Psoas muscle (tissue), 8 donors: Measurements from ENCODE around the gene IAH1. TPM values are rescaled to one million over a fixed set of nuclear protein-coding genes. Genes with fewer than 3 reads are reported as not detected.

Experiments
- ATAC-seq, 4 donors: fragments of 200-7000 bp; cut with Tn5 transposase; one replicate each; pipeline ENCODE4 v1.9.1; 2020; ENCODE audit warnings: moderate library complexity in 3 of 4, mild to moderate bottlenecking in 2 of 4
- DNase-seq, 2 donors: peaks; one replicate each; pipeline ENCODE4 v3.0.0-alpha.2; 2020
- H3K27ac ChIP-seq: fragments of 200-600 bp; one replicate; pipeline ENCODE4 v1.8.0; 2022
- H3K27me3 ChIP-seq, 3 donors: fragments of 200-600 bp in 1 of 3; one replicate each; pipeline versions ENCODE4 v1.6.1 to v1.8.0; 2013 to 2022; ENCODE audit warnings: low read length in 2 of 3, mild to moderate bottlenecking in 2 of 3, moderate library complexity in 1 of 3; ENCODE audit not compliant: insufficient read depth in 3 of 3
- H3K36me3 ChIP-seq, 2 donors: fragments of 200-600 bp in 1 of 2; one replicate each; pipeline versions ENCODE4 v1.6.1 to v1.8.0; 2013 to 2022; ENCODE audit warnings: low read depth in 1 of 2, mild to moderate bottlenecking in 1 of 2, moderate library complexity in 1 of 2; ENCODE audit not compliant: insufficient read depth in 1 of 2
- H3K4me1 ChIP-seq: fragments of 200-600 bp; one replicate; pipeline ENCODE4 v1.8.0; 2022
- H3K4me3 ChIP-seq: fragments of 200-600 bp; one replicate; pipeline ENCODE4 v1.8.0; 2022; ENCODE audit warnings: mild to moderate bottlenecking
- H3K9me3 ChIP-seq: fragments of 200-600 bp; one replicate; pipeline ENCODE4 v1.8.0; 2022
- CTCF ChIP-seq: fragments of 200-600 bp; IDR thresholded peaks from one replicate; pipeline ENCODE4 v1.8.0; 2022; ENCODE audit warnings: antibody characterized with exemption
- WGBS, 3 donors: extraction: QIAGEN DNeasy Blood & Tissue Kit; methylation state at CpG; one replicate each; pipeline versions ENCODE4 v1.1.6 to v1.1.7; 2013; 5-methylcytosine and 5-hydroxymethylcytosine counted together
- intact Hi-C, 2 donors: fragments of 100-400 bp; cut with DNase I; formaldehyde crosslinking; loops; one replicate each; pipeline versions ENCODE4 v1.11.0 to v1.14.2; 2022
- polyA plus RNA-seq, 3 donors: library from polyadenylated mRNA; stranded (reverse); fragments of 200-250 nt; gene quantifications; one replicate each; pipeline ENCODE4 v1.2.3, GENCODE V29; 2013
- total RNA-seq, 4 donors: library from RNA; stranded (reverse); fragmentation: NEBNext Ultra II Directional in 2 of 4; extraction: Animal tissue kit (Norgen Biotek cat#: 25700) in 2 of 4; gene quantifications; one replicate each; pipeline versions ENCODE4 v1.2.1 to v1.2.4, GENCODE V29; 2021 to 2023
- donor health status: healthy with polysubstance abuse.
- donor health status: DM: no; HTN: no; CAD: no; lungs with moderate emphysema.
- donor health status: Bipolar disorder and iron deficiency.
- donor health status: healthy.
- donor health status: DM: yes; HTN: yes; CAD: no.
- donor health status: DM: no; HTN: no; CAD: no.
- donor health status: DM: no; HTN: no; CAD: no.
- donor health status: DM: yes; HTN: yes; CAD: no.

IAH1 gene
- total and polyA plus RNA-seq, 7 donors: 30.1 to 63.0 (median 49.9) TPM

GRCh38 chr2:9535177-9535576 is 60.8 kb downstream of the IAH1 start:
- ATAC-seq: no peak
- Histone ChIP-seq H3K27ac (no peak overlapping the region), H3K4me1 (no peaks in the 10 kb centered on the region), H3K4me3 (no peak overlapping the region), H3K27me3 (no peaks in the 10 kb centered on the region), H3K36me3 (peaks cover 0 to 54% of the 10 kb centered on the region in 2 donors), H3K9me3 (no peaks in the 10 kb centered on the region)
- intact Hi-C loops: no loop called here
- no peak for DNase-seq
- 54 to 72% (median 68%) methylated on average over 1 of the region's 1 CpG for WGBS, 3 donors
- no peak for TF ChIP-seq CTCF

GRCh38 chr2:9536504-9536903 is 62.2 kb downstream of the IAH1 start:
- no peaks in the 10 kb centered on the region for H3K4me1 ChIP-seq
- no peak overlapping the region for H3K4me3 ChIP-seq
- H3K36me3 ChIP-seq: peaks cover 0 to 61% of the 10 kb centered on the region in 2 donors
- no peak for TF ChIP-seq CTCF
- H3K9me3 ChIP-seq: no peaks in the 10 kb centered on the region
- 86 to 91% (median 90%) methylated on average over 6 of the region's 6 CpGs for WGBS, 3 donors
- no peaks in the 10 kb centered on the region for H3K27me3 ChIP-seq
- intact Hi-C loops: no loop called here
- H3K27ac ChIP-seq: no peak overlapping the region
- ATAC-seq: no peak
- no peak for DNase-seq

GRCh38 chr2:9538000-9538507 is 63.7 kb downstream of the IAH1 start:
- Histone ChIP-seq H3K4me3 (no peak overlapping the region), H3K27me3 (no peaks in the 10 kb centered on the region), H3K27ac (peak overlapping the region; percentile 7), H3K9me3 (no peaks in the 10 kb centered on the region), H3K4me1 (no peaks in the 10 kb centered on the region), H3K36me3 (peaks cover 0 to 61% of the 10 kb centered on the region in 2 donors)
- WGBS, 3 donors: 40 to 47% (median 41%) methylated on average over 2 of the region's 2 CpGs
- TF ChIP-seq CTCF: no peak
- intact Hi-C loops: no loop called here
- ATAC-seq (peak in 3 of 4 donors; percentile 36 to 53 (median 37)), DNase-seq (no peak)

Other genes starting within 250 kb of the IAH1 start
- gene ITGB1BP1, start 51.0 kb upstream of the IAH1 start, total RNA-seq: 100 to 1,000 TPM in 1 of 4 donors, 10 to 100 TPM in 3; 47.5 to 138 (median 69.2) TPM
- 100 to 1,000 TPM in 1 of 3 donors, 10 to 100 TPM in 2; 74.1 to 116 (median 94.9) TPM for gene ITGB1BP1, start 51.0 kb upstream of the IAH1 start, polyA plus RNA-seq
- gene CPSF3, start 50.9 kb upstream of the IAH1 start, total RNA-seq: 10 to 100 TPM; 14.4 to 21.8 (median 17.8) TPM
- 10 to 100 TPM; 11.3 to 21.7 (median 19.3) TPM for gene CPSF3, start 50.9 kb upstream of the IAH1 start, polyA plus RNA-seq
- gene ADAM17, start 81.3 kb downstream of the IAH1 start, total RNA-seq: 10 to 100 TPM; 12.9 to 36.3 (median 16.1) TPM
- 10 to 100 TPM in 2 of 3 donors, 1 to 10 TPM in 1; 7.4 to 18.2 (median 15.4) TPM for gene ADAM17, start 81.3 kb downstream of the IAH1 start, polyA plus RNA-seq
- gene YWHAQ, start 156.4 kb downstream of the IAH1 start, total RNA-seq: 10 to 100 TPM; 53.5 to 65.9 (median 59.1) TPM
- 10 to 100 TPM; 41.5 to 74.7 (median 57.3) TPM for gene YWHAQ, start 156.4 kb downstream of the IAH1 start, polyA plus RNA-seq